ENCODE results near the gene ERFE. TPM values are rescaled to one million over a fixed set of nuclear protein-coding genes. Genes with fewer than 3 reads are reported as not detected.

ERFE gene
- total and polyA plus RNA-seq, 9 of the 15 experiments (the other 6 are each of a cell fraction or from before 2014, with no cell fraction given) = 0.55 to 8.2 (median 3.7) TPM

DNA sequence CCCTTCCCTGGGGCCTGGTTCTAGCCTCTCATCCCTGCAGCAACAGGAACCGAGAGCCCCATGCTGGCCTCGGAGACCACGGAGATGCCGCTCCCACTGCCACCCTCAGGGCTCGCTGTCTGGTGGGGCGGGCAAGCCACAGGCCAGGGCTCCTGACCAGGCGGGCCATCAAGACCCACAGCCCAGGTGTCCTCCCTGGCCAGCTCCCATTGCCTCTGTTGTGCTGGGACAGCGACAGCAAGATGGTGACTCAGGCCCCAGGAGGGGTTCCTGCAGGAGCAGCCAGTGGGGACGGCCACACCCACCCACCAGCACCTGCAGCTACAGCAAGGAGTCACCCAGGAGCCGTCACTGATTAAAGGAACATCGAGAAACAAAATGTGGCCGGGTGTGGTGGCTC, 12.9 kb upstream of the ERFE start:
- ChIA-PET POLR2A (no interaction called here), CTCF (ENCODE audit: low intra/inter-chr PET ratio) (no interaction called here)
- intact Hi-C loops (cut with micrococcal nuclease) = no loop called here
- Histone ChIP-seq H2AFZ (ENCODE audit: low read depth, low read length) (no peak overlapping the region), H3K4me2 (ENCODE audit: insufficient read depth, low read length) (no peak overlapping the region), H3K9ac (ENCODE audit: insufficient read depth in 1 of 2, low read depth in 2 of 2, low read length in 2 of 2) (no peak overlapping the region), H3K79me2 (ENCODE audit: control insufficient read depth, insufficient read depth, low read length) (no peaks in the 10 kb centered on the region), H3K27me3 (ENCODE audit: control insufficient read depth in 2 of 2, insufficient read depth in 2 of 2, low read length in 2 of 2) (peaks cover 0 to under 1% of the 10 kb centered on the region in 2 experiments; a peak in 2 of 5 replicates), H3K27ac (ENCODE audit: extremely low read depth, low read depth, low read length) (no peak overlapping the region), H3K9me3 (replicated peaks; ENCODE audit: control insufficient read depth, insufficient read depth, low read depth, low read length) (no peaks in the 10 kb centered on the region), H3K4me1 (replicated peaks in 1 of 2; ENCODE audit: control insufficient read depth in 2 of 2, insufficient read depth in 2 of 2, low read length in 2 of 2) (peaks cover 0 to 49% of the 10 kb centered on the region in 2 experiments; a peak in 4 of 5 replicates), H4K20me1 (replicated peaks; ENCODE audit: control insufficient read depth, insufficient read depth, low read length) (no peaks in the 10 kb centered on the region), H3K36me3 (ENCODE audit: control insufficient read depth, insufficient read depth, low read length) (no peaks in the 10 kb centered on the region), H3K9me1 (ENCODE audit: control insufficient read depth, insufficient read depth, low read length) (no peaks in the 10 kb centered on the region), H3K4me3 (no peak overlapping the region)
- ATAC-seq = peak; percentile 25; the same call in 1 of the 3 replicates
- peak in 1 of 4 experiments; percentile 35 for DNase-seq (ENCODE audit: extremely low read depth in 1 of 4, low spot score in 3 of 4)
- 35% methylated on average over 7 of the region's 12 CpGs for WGBS (ENCODE audit: insufficient coverage, low coverage, missing lambda C conversion rate)
- TF ChIP-seq RBM22 (IDR thresholded peaks at IDR 0.05; ENCODE audit: low read depth, low read length, poor library complexity, severe bottlenecking) = no peak
- no peak for TF ChIP-seq L3MBTL2 (IDR thresholded peaks at IDR 0.05)
- TF ChIP-seq CBX1 (IDR thresholded peaks at IDR 0.05; ENCODE audit: low read depth) = no peak
- TF ChIP-seq MTA3 (IDR thresholded peaks at IDR 0.05; ENCODE audit: borderline replicate concordance) = no peak
- no peak for TF ChIP-seq ZNF3 (CRISPR knock-in tag; IDR thresholded peaks at IDR 0.05)
- TF ChIP-seq TAF9B (IDR thresholded peaks at IDR 0.05; ENCODE audit: partially characterized antibody) = no peak
- TF ChIP-seq BRD9 (IDR thresholded peaks at IDR 0.05; ENCODE audit: low read depth, partially characterized antibody) = no peak
- TF ChIP-seq NCOA6 (IDR thresholded peaks at IDR 0.05) = no peak
- in situ Hi-C loops (cut with MboI) = no loop called here
- no TSS peak for BruUV-seq (replicated peaks)
- no peak for FAIRE-seq

All from K562 (cell line).